Measurements from ENCODE around the gene GALNT4.

DNA sequence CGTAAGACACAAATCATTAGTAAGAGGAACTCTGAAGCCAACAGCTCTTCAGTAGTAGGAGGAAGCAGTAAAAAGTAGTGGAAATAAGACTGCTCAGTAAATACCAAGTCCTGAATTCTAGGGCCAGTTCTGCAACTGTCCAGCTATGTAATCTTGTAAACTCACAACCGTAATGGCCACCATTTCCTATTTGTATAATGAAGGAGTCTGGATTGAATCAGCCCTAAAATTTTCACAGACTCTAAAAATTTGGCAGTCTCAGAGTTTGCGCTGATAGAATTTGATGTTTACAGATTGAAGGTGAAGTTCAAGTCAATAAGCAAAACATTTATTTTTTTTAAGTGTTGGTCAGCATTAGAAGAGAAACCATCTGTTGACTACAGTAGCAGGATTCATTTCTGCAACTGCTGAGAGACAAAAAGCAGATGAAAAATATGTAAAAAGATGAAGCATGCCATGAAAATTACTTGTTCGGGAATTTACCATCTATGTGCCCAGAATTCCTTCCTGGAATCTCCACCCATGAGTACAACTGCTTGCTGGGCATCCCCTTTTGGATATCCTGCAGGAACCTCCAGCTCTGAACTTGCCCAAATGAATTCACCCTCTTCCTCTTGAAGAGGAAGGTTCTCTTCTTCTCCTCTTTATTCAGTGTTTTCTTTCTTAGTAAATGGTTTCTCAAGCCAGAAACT, 47.5 kb downstream of the GALNT4 start:
- TF ChIP-seq, protein P1, sequence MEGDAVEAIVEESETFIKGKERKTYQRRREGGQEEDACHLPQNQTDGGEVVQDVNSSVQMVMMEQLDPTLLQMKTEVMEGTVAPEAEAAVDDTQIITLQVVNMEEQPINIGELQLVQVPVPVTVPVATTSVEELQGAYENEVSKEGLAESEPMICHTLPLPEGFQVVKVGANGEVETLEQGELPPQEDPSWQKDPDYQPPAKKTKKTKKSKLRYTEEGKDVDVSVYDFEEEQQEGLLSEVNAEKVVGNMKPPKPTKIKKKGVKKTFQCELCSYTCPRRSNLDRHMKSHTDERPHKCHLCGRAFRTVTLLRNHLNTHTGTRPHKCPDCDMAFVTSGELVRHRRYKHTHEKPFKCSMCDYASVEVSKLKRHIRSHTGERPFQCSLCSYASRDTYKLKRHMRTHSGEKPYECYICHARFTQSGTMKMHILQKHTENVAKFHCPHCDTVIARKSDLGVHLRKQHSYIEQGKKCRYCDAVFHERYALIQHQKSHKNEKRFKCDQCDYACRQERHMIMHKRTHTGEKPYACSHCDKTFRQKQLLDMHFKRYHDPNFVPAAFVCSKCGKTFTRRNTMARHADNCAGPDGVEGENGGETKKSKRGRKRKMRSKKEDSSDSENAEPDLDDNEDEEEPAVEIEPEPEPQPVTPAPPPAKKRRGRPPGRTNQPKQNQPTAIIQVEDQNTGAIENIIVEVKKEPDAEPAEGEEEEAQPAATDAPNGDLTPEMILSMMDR (conservative IDR thresholded peaks at IDR 0.05): no peak
- no peak for TF ChIP-seq EZH2 (IDR thresholded peaks at IDR 0.05; ENCODE audit: low read depth)
